ENCODE measurements around the gene TP53BP1.
A peak's percentile ranks its signal among the peaks of the same experiment; 100 is the strongest.

TP53BP1 gene

GRCh38 chr15:43522247-43522646 is 29.3 kb upstream of the TP53BP1 start:
- Histone ChIP-seq H3K36me3 (ENCODE audit: insufficient read depth, low read length) (no peaks in the 10 kb centered on the region; the same call in 1 of the 2 replicates), H3F3A (ENCODE audit: low read depth) (no peaks in the 10 kb centered on the region), H3K9me2 (replicated peaks; ENCODE audit: low read depth, low read length) (no peaks in the 10 kb centered on the region), H2AFZ (ENCODE audit: low read length) (no peak overlapping the region), H3K4me2 (ENCODE audit: low read depth, low read length, poor library complexity, severe bottlenecking) (no peak overlapping the region), H4K20me1 (ENCODE audit: insufficient read depth, low read length, poor library complexity, severe bottlenecking) (no peaks in the 10 kb centered on the region), H3K9me3 (ENCODE audit: insufficient read depth, low read depth, low read length) (no peaks in the 10 kb centered on the region), H3K4me3 (ENCODE audit: low read length, poor library complexity, severe bottlenecking) (no peak overlapping the region), H3K27me3 (ENCODE audit: insufficient read depth, low read length, poor library complexity, severe bottlenecking) (no peaks in the 10 kb centered on the region), H3K9ac (ENCODE audit: low read depth, low read length, poor library complexity, severe bottlenecking) (no peak overlapping the region), H3K79me2 (ENCODE audit: insufficient read depth, low read length) (no peaks in the 10 kb centered on the region), H3K4me1 (ENCODE audit: insufficient read depth, low read length, poor library complexity, severe bottlenecking) (peaks cover 25% of the 10 kb centered on the region)
- TF ChIP-seq CTCF (conservative IDR thresholded peaks at IDR 0.05; ENCODE audit: low read length) (no peak), EZH2phosphoT487 (IDR thresholded peaks at IDR 0.05; ENCODE audit: borderline replicate concordance) (no peak)

GRCh38 chr15:43521419-43521818 is 28.5 kb upstream of the TP53BP1 start:
- Histone ChIP-seq H4K20me1 (ENCODE audit: insufficient read depth, low read length, poor library complexity, severe bottlenecking) (no peaks in the 10 kb centered on the region), H3K4me3 (ENCODE audit: low read length, poor library complexity, severe bottlenecking) (no peak overlapping the region), H3K4me2 (ENCODE audit: low read depth, low read length, poor library complexity, severe bottlenecking) (no peak overlapping the region), H3K9me2 (replicated peaks; ENCODE audit: low read depth, low read length) (no peaks in the 10 kb centered on the region), H3F3A (ENCODE audit: low read depth) (no peaks in the 10 kb centered on the region), H2AFZ (ENCODE audit: low read length) (no peak overlapping the region), H3K79me2 (ENCODE audit: insufficient read depth, low read length) (no peaks in the 10 kb centered on the region), H3K9me3 (ENCODE audit: insufficient read depth, low read depth, low read length) (no peaks in the 10 kb centered on the region), H3K4me1 (ENCODE audit: insufficient read depth, low read length, poor library complexity, severe bottlenecking) (peaks cover 34% of the 10 kb centered on the region), H3K27me3 (ENCODE audit: insufficient read depth, low read length, poor library complexity, severe bottlenecking) (no peaks in the 10 kb centered on the region), H3K9ac (ENCODE audit: low read depth, low read length, poor library complexity, severe bottlenecking) (no peak overlapping the region), H3K36me3 (ENCODE audit: insufficient read depth, low read length) (no peaks in the 10 kb centered on the region; the same call in 1 of the 2 replicates)
- TF ChIP-seq EZH2phosphoT487 (IDR thresholded peaks at IDR 0.05; ENCODE audit: borderline replicate concordance) (no peak), CTCF (conservative IDR thresholded peaks at IDR 0.05; ENCODE audit: low read length) (no peak)

GRCh38 chr15:43520138-43520537 is 27.2 kb upstream of the TP53BP1 start:
- Histone ChIP-seq H3K4me3 (ENCODE audit: low read length, poor library complexity, severe bottlenecking) (no peak overlapping the region), H3K4me1 (ENCODE audit: insufficient read depth, low read length, poor library complexity, severe bottlenecking) (peaks cover 44% of the 10 kb centered on the region), H3K9me3 (ENCODE audit: insufficient read depth, low read depth, low read length) (no peaks in the 10 kb centered on the region), H3K27me3 (ENCODE audit: insufficient read depth, low read length, poor library complexity, severe bottlenecking) (no peaks in the 10 kb centered on the region), H3K9me2 (replicated peaks; ENCODE audit: low read depth, low read length) (no peaks in the 10 kb centered on the region), H3K9ac (ENCODE audit: low read depth, low read length, poor library complexity, severe bottlenecking) (peak overlapping the region; percentile 17), H4K20me1 (ENCODE audit: insufficient read depth, low read length, poor library complexity, severe bottlenecking) (no peaks in the 10 kb centered on the region), H3F3A (ENCODE audit: low read depth) (no peaks in the 10 kb centered on the region), H2AFZ (ENCODE audit: low read length) (no peak overlapping the region), H3K36me3 (ENCODE audit: insufficient read depth, low read length) (no peaks in the 10 kb centered on the region; the same call in 1 of the 2 replicates), H3K79me2 (ENCODE audit: insufficient read depth, low read length) (no peaks in the 10 kb centered on the region), H3K4me2 (ENCODE audit: low read depth, low read length, poor library complexity, severe bottlenecking) (no peak overlapping the region)
- TF ChIP-seq CTCF (conservative IDR thresholded peaks at IDR 0.05; ENCODE audit: low read length) (no peak), EZH2phosphoT487 (IDR thresholded peaks at IDR 0.05; ENCODE audit: borderline replicate concordance) (no peak)
